H4 (cell line): ENCODE data around the gene CECR2. TPM values are rescaled to one million over a fixed set of nuclear protein-coding genes. Genes with fewer than 3 reads are reported as not detected.

Experiments used
- DNase-seq: peaks from one replicate; pipeline ENCODE4 v3.0.0-alpha.2; 2015; ENCODE audit warnings: low spot score
- total RNA-seq: library from RNA; depleted of rRNA; stranded (reverse); fragments of >200 nt; shearing (Covaris generic); gene quantifications from 2 replicates; pipeline ENCODE4 v1.2.3, GENCODE V29; 2014

CECR2 gene
- total RNA-seq, 1 experiment from 2014 or later: 0.06 TPM

- no peak for DNase-seq
Observed at GRCh38 chr22:17451316-17451715, 82.1 kb downstream of the CECR2 start.

GRCh38 chr22:17460895-17461294 is 91.6 kb downstream of the CECR2 start:
- DNase-seq: no peak

GRCh38 chr22:17470880-17471500 is 101.7 kb downstream of the CECR2 start:
- DNase-seq: no peak

GRCh38 chr22:17471886-17472535 is 102.8 kb downstream of the CECR2 start:
- DNase-seq: no peak

- no peak for DNase-seq
Observed at GRCh38 chr22:17472932-17473331, 103.7 kb downstream of the CECR2 start.

GRCh38 chr22:17475318-17476230 is 106.3 kb downstream of the CECR2 start:
- no peak for DNase-seq

GRCh38 chr22:17476838-17477237 is 107.6 kb downstream of the CECR2 start:
- peak; percentile 4 for DNase-seq

- DNase-seq: peak; percentile 14
Observed at GRCh38 chr22:17477391-17477833, 108.2 kb downstream of the CECR2 start.

- no peak for DNase-seq
Observed at GRCh38 chr22:17479135-17479534, 109.9 kb downstream of the CECR2 start.

GRCh38 chr22:17481424-17481823 is 112.2 kb downstream of the CECR2 start:
- no peak for DNase-seq

- DNase-seq: no peak
Observed at GRCh38 chr22:17483688-17484372, 114.6 kb downstream of the CECR2 start.

- no peak for DNase-seq
Observed at GRCh38 chr22:17484608-17485007, 115.3 kb downstream of the CECR2 start.

- peak; percentile 15 for DNase-seq
Observed at GRCh38 chr22:17486313-17486712, 117.1 kb downstream of the CECR2 start.

- DNase-seq: no peak
Observed at GRCh38 chr22:17486719-17487118, 117.5 kb downstream of the CECR2 start.

GRCh38 chr22:17489101-17489500 is 119.8 kb downstream of the CECR2 start:
- DNase-seq: no peak

- DNase-seq: no peak
Observed at GRCh38 chr22:17491090-17491640, 121.9 kb downstream of the CECR2 start.

- DNase-seq: no peak
Observed at GRCh38 chr22:17492247-17492646, 123.0 kb downstream of the CECR2 start.

GRCh38 chr22:17493419-17493981 is 124.2 kb downstream of the CECR2 start:
- no peak for DNase-seq

GRCh38 chr22:17496841-17497240 is 127.6 kb downstream of the CECR2 start:
- no peak for DNase-seq

- peak; percentile 36 for DNase-seq
Observed at GRCh38 chr22:17501679-17502285, 132.5 kb downstream of the CECR2 start.

GRCh38 chr22:17508110-17508509 is 138.8 kb downstream of the CECR2 start:
- DNase-seq: no peak
